Subcutaneous abdominal adipose tissue (tissue), 5 donors: ENCODE measurements around the gene EPB41.
"Not testable (repeated sequence)": the region's sequence is repeated elsewhere in the genome, so short reads cannot be mapped to it uniquely, and the experiment has no call there.

Source experiments
- H3K27ac ChIP-seq: one replicate; pipeline ENCODE4 v1.7.0; 2013; ENCODE audit warnings: low read depth, mild to moderate bottlenecking, inconsistent platforms, low read length, moderate library complexity
- H3K27me3 ChIP-seq, 5 donors: one replicate each; pipeline ENCODE4 v1.7.0; 2013; ENCODE audit warnings: low read length in 5 of 5, inconsistent platforms in 1 of 5; ENCODE audit not compliant: control insufficient read depth in 5 of 5, insufficient read depth in 4 of 5
- H3K36me3 ChIP-seq, 5 donors: one replicate each; pipeline ENCODE4 v1.7.0; 2013; ENCODE audit warnings: low read length in 5 of 5; ENCODE audit not compliant: control insufficient read depth in 5 of 5, insufficient read depth in 5 of 5
- H3K4me1 ChIP-seq, 5 donors: one replicate each; pipeline ENCODE4 v1.7.0; 2013; ENCODE audit warnings: low read length in 5 of 5, mild to moderate bottlenecking in 3 of 5, moderate library complexity in 1 of 5; ENCODE audit not compliant: control insufficient read depth in 5 of 5, insufficient read depth in 5 of 5
- H3K4me3 ChIP-seq, 5 donors: one replicate each; pipeline ENCODE4 v1.7.0; 2013; ENCODE audit warnings: low read length in 5 of 5, low read depth in 1 of 5
- H3K9ac ChIP-seq, 5 donors: one replicate each; pipeline ENCODE4 v1.7.0; 2013; ENCODE audit warnings: low read length in 5 of 5, mild to moderate bottlenecking in 4 of 5, moderate library complexity in 3 of 5
- H3K9me3 ChIP-seq, 5 donors: one replicate each; pipeline ENCODE4 v1.7.0; 2013; ENCODE audit warnings: low read length in 5 of 5; ENCODE audit not compliant: control insufficient read depth in 5 of 5
- donor health status: healthy.
- donor health status: healthy.
- donor health status: healthy.
- donor health status: healthy.
- donor health status: healthy.

Gene EPB41

GRCh38 chr1:29090937-29091618 lies 176.7 kb downstream of the EPB41 start:
- Histone ChIP-seq H3K4me3 (no peak overlapping the region), H3K27ac (no peak overlapping the region), H3K27me3 (no peaks in the 10 kb centered on the region), H3K36me3 (peaks cover 0 to 7% (median 2%) of the 10 kb centered on the region in 5 donors), H3K9ac (no peak overlapping the region), H3K9me3 (no peaks in the 10 kb centered on the region), H3K4me1 (no peaks in the 10 kb centered on the region)

- H3K27ac ChIP-seq, H3K27me3 ChIP-seq, H3K4me3 ChIP-seq, H3K4me1 ChIP-seq, H3K9ac ChIP-seq, H3K9me3 ChIP-seq: not testable (repeated sequence)
- H3K36me3 ChIP-seq, result peaks cover 3 to 13% (median 7%) of the 10 kb centered on the region in 5 donors
Measured at GRCh38 chr1:29092704-29093103, 178.3 kb downstream of the EPB41 start.

- Histone ChIP-seq H3K4me1 (no peaks in the 10 kb centered on the region), H3K36me3 (peaks cover 9 to 15% (median 13%) of the 10 kb centered on the region in 5 donors), H3K27me3 (no peaks in the 10 kb centered on the region)
Measured at GRCh38 chr1:29094433-29094832, 180.1 kb downstream of the EPB41 start.

GRCh38 chr1:29094954-29095353 lies 180.6 kb downstream of the EPB41 start:
- Histone ChIP-seq H3K4me1 (no peaks in the 10 kb centered on the region), H3K9me3 (no peaks in the 10 kb centered on the region), H3K36me3 (peaks cover 12 to 18% (median 16%) of the 10 kb centered on the region in 5 donors), H3K27ac (no peak overlapping the region), H3K9ac (no peak overlapping the region), H3K4me3 (no peak overlapping the region), H3K27me3 (no peaks in the 10 kb centered on the region)

More at GRCh38 chr1:29094433-29094832, 180.1 kb downstream of the EPB41 start:
- H3K9ac ChIP-seq, result no peak overlapping the region
- no peaks in the 10 kb centered on the region for H3K9me3 ChIP-seq
- H3K27ac ChIP-seq, result no peak overlapping the region
- no peak overlapping the region for H3K4me3 ChIP-seq

- no peaks in the 10 kb centered on the region for H3K9me3 ChIP-seq
Measured at GRCh38 chr1:29096231-29096886, 182.0 kb downstream of the EPB41 start.

GRCh38 chr1:29099286-29099685 lies 184.9 kb downstream of the EPB41 start:
- H3K9me3 ChIP-seq, result no peaks in the 10 kb centered on the region
- H3K27me3 ChIP-seq, result no peaks in the 10 kb centered on the region
- no peak overlapping the region for H3K27ac ChIP-seq
- no peak overlapping the region for H3K4me3 ChIP-seq
- H3K9ac ChIP-seq, result no peak overlapping the region
- H3K36me3 ChIP-seq, result peaks cover 16 to 25% (median 18%) of the 10 kb centered on the region in 5 donors
- no peaks in the 10 kb centered on the region for H3K4me1 ChIP-seq

More at GRCh38 chr1:29096231-29096886, 182.0 kb downstream of the EPB41 start:
- Histone ChIP-seq H3K4me3 (no peak overlapping the region), H3K36me3 (peaks cover 13 to 22% (median 16%) of the 10 kb centered on the region in 5 donors), H3K9ac (no peak overlapping the region), H3K27ac (no peak overlapping the region), H3K4me1 (no peaks in the 10 kb centered on the region), H3K27me3 (no peaks in the 10 kb centered on the region)

- H3K27me3 ChIP-seq, result no peaks in the 10 kb centered on the region
- no peak overlapping the region for H3K27ac ChIP-seq
- H3K36me3 ChIP-seq, result peaks cover 16 to 28% (median 17%) of the 10 kb centered on the region in 5 donors
- H3K4me1 ChIP-seq, result no peaks in the 10 kb centered on the region
- H3K4me3 ChIP-seq, result no peak overlapping the region
- H3K9me3 ChIP-seq, result no peaks in the 10 kb centered on the region
- no peak overlapping the region for H3K9ac ChIP-seq
Measured at GRCh38 chr1:29100487-29100886, 186.1 kb downstream of the EPB41 start.

GRCh38 chr1:29105822-29106221 lies 191.5 kb downstream of the EPB41 start:
- Histone ChIP-seq H3K9me3 (no peaks in the 10 kb centered on the region), H3K27me3 (no peaks in the 10 kb centered on the region), H3K4me3 (no peak overlapping the region), H3K36me3 (peaks cover 5 to 21% (median 10%) of the 10 kb centered on the region in 5 donors), H3K27ac (peak overlapping the region; percentile 37), H3K4me1 (peaks cover 0 to 6% (median 0%) of the 10 kb centered on the region in 5 donors), H3K9ac (no peak overlapping the region)

- H3K36me3 ChIP-seq, result peaks cover 4 to 25% (median 18%) of the 10 kb centered on the region in 5 donors
Measured at GRCh38 chr1:29108041-29108440, 193.7 kb downstream of the EPB41 start.

GRCh38 chr1:29112705-29113412 lies 198.5 kb downstream of the EPB41 start:
- H3K9me3 ChIP-seq, result no peaks in the 10 kb centered on the region
- no peak overlapping the region for H3K27ac ChIP-seq
- H3K4me1 ChIP-seq, result peaks cover 1 to 11% (median 7%) of the 10 kb centered on the region in 5 donors
- H3K9ac ChIP-seq, result no peak overlapping the region
- H3K4me3 ChIP-seq, result no peak overlapping the region
- peaks cover 4 to 51% (median 38%) of the 10 kb centered on the region in 5 donors for H3K36me3 ChIP-seq
- H3K27me3 ChIP-seq, result no peaks in the 10 kb centered on the region

More at GRCh38 chr1:29108041-29108440, 193.7 kb downstream of the EPB41 start:
- not testable (repeated sequence) for H3K27me3 ChIP-seq, H3K27ac ChIP-seq, H3K9ac ChIP-seq, H3K4me3 ChIP-seq, H3K4me1 ChIP-seq, H3K9me3 ChIP-seq
